Liver (tissue), 3 donors: Measurements from ENCODE around the gene MYO10.

Experiments used
- CTCF ChIP-seq: fragments of 150-350 bp; IDR thresholded peaks from 2 replicates; pipeline ENCODE4 v1.5.1; 2017; ENCODE audit warnings: improper control_type of control experiment, low read depth, low read length; ENCODE audit not compliant: missing input control
- FOXA1 ChIP-seq: IDR thresholded peaks from 2 replicates; pipeline ENCODE4 v1.6.1; 2016; ENCODE audit warnings: antibody characterized with exemption
- GABPA ChIP-seq, 2 donors: IDR thresholded peaks in 1 of 2; conservative IDR thresholded peaks in 1 of 2; 2 replicates each; pipeline ENCODE4 v1.6.1; 2016; ENCODE audit warnings: antibody characterized with exemption in 2 of 2, mild to moderate bottlenecking in 1 of 2, moderate library complexity in 1 of 2
- JUND ChIP-seq, 2 donors: IDR thresholded peaks; 2 replicates each; pipeline ENCODE4 v1.6.1; 2016; ENCODE audit warnings: antibody characterized with exemption in 2 of 2
- MAX ChIP-seq: IDR thresholded peaks from 2 replicates; pipeline ENCODE4 v1.6.1; 2016; ENCODE audit warnings: antibody characterized with exemption
- SP1 ChIP-seq: IDR thresholded peaks from 2 replicates; pipeline ENCODE4 v1.6.1; 2018; ENCODE audit warnings: antibody characterized with exemption, mild to moderate bottlenecking
- YY1 ChIP-seq: IDR thresholded peaks from 2 replicates; pipeline ENCODE4 v1.6.1; 2016; ENCODE audit warnings: antibody characterized with exemption, mild to moderate bottlenecking
- TF ChIP-seq, protein P1 (sequence below): IDR thresholded peaks from 2 replicates; pipeline ENCODE4 v1.6.1; 2016; ENCODE audit warnings: antibody characterized with exemption, mild to moderate bottlenecking
- TF ChIP-seq, protein P2 (sequence below): IDR thresholded peaks from 2 replicates; pipeline ENCODE4 v1.6.1; 2016; ENCODE audit warnings: antibody characterized with exemption
- donor health status: healthy.
- donor health status: healthy.

- TF ChIP-seq, protein P1, sequence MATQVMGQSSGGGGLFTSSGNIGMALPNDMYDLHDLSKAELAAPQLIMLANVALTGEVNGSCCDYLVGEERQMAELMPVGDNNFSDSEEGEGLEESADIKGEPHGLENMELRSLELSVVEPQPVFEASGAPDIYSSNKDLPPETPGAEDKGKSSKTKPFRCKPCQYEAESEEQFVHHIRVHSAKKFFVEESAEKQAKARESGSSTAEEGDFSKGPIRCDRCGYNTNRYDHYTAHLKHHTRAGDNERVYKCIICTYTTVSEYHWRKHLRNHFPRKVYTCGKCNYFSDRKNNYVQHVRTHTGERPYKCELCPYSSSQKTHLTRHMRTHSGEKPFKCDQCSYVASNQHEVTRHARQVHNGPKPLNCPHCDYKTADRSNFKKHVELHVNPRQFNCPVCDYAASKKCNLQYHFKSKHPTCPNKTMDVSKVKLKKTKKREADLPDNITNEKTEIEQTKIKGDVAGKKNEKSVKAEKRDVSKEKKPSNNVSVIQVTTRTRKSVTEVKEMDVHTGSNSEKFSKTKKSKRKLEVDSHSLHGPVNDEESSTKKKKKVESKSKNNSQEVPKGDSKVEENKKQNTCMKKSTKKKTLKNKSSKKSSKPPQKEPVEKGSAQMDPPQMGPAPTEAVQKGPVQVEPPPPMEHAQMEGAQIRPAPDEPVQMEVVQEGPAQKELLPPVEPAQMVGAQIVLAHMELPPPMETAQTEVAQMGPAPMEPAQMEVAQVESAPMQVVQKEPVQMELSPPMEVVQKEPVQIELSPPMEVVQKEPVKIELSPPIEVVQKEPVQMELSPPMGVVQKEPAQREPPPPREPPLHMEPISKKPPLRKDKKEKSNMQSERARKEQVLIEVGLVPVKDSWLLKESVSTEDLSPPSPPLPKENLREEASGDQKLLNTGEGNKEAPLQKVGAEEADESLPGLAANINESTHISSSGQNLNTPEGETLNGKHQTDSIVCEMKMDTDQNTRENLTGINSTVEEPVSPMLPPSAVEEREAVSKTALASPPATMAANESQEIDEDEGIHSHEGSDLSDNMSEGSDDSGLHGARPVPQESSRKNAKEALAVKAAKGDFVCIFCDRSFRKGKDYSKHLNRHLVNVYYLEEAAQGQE: no peak
- TF ChIP-seq CTCF (no peak), GABPA (IDR thresholded peaks at IDR 0.05 in 1 of 2, conservative IDR thresholded peaks at IDR 0.05 in 1 of 2) (no peak), FOXA1 (no peak), MAX (no peak), JUND (IDR thresholded peaks at IDR 0.05) (no peak), YY1 (no peak), SP1 (no peak)
- TF ChIP-seq, protein P2, sequence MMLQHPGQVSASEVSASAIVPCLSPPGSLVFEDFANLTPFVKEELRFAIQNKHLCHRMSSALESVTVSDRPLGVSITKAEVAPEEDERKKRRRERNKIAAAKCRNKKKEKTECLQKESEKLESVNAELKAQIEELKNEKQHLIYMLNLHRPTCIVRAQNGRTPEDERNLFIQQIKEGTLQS: no peak
These were observed 162.1 kb downstream of the MYO10 start for GRCh38 chr5:16773991-16774390.
